Stimulated activated CD4-positive, alpha-beta T cell treated with anti-CD3 and anti-CD28 coated beads, TNF-alpha, amount 100 ng/mL, for 1 hour (primary cell): ENCODE results near the gene NPEPPS.
"Not testable (repeated sequence)": the region's sequence is repeated elsewhere in the genome, so short reads cannot be mapped to it uniquely, and the experiment has no call there.

Experiments
- DNase-seq, 3 donors: peaks; one replicate each; pipeline ENCODE4 v3.0.0-alpha.2; 2020; ENCODE audit warnings: low read depth in 3 of 3, low spot score in 1 of 3

NPEPPS gene

GRCh38 chr17:47560517-47561043 lies 29.7 kb downstream of the NPEPPS start:
- DNase-seq = not testable (repeated sequence)

- DNase-seq = not testable (repeated sequence)
Measured at GRCh38 chr17:47561698-47562405, 30.9 kb downstream of the NPEPPS start.

GRCh38 chr17:47562406-47562705 lies 31.4 kb downstream of the NPEPPS start:
- DNase-seq = not testable (repeated sequence)

GRCh38 chr17:47567261-47567660 lies 36.4 kb downstream of the NPEPPS start:
- DNase-seq = not testable (repeated sequence)

GRCh38 chr17:47572561-47572960 lies 41.7 kb downstream of the NPEPPS start:
- not testable (repeated sequence) for DNase-seq

- not testable (repeated sequence) for DNase-seq
Measured at GRCh38 chr17:47582416-47582815, 51.5 kb downstream of the NPEPPS start.

- not testable (repeated sequence) for DNase-seq
Measured at GRCh38 chr17:47586378-47587055, 55.6 kb downstream of the NPEPPS start.

- not testable (repeated sequence) for DNase-seq
Measured at GRCh38 chr17:47593522-47593921, 62.6 kb downstream of the NPEPPS start.

- no peak for DNase-seq
Measured at GRCh38 chr17:47603830-47604597, 73.1 kb downstream of the NPEPPS start.

GRCh38 chr17:47604598-47604927 lies 73.7 kb downstream of the NPEPPS start:
- DNase-seq = no peak

- DNase-seq = no peak
Measured at GRCh38 chr17:47605011-47605410, 74.1 kb downstream of the NPEPPS start.

- DNase-seq = no peak
Measured at GRCh38 chr17:47607481-47607880, 76.6 kb downstream of the NPEPPS start.

- no peak for DNase-seq
Measured at GRCh38 chr17:47611372-47612350, 80.8 kb downstream of the NPEPPS start.

- no peak for DNase-seq
Measured at GRCh38 chr17:47615766-47616424, 85.0 kb downstream of the NPEPPS start.

GRCh38 chr17:47618410-47618809 lies 87.5 kb downstream of the NPEPPS start:
- no peak for DNase-seq

GRCh38 chr17:47620503-47621245 lies 89.8 kb downstream of the NPEPPS start:
- DNase-seq = no peak

- no peak for DNase-seq
Measured at GRCh38 chr17:47621293-47622179, 90.6 kb downstream of the NPEPPS start.

- DNase-seq = no peak
Measured at GRCh38 chr17:47622180-47622549, 91.3 kb downstream of the NPEPPS start.

GRCh38 chr17:47624727-47625068 lies 93.8 kb downstream of the NPEPPS start:
- no peak for DNase-seq
